Left lung (tissue), 10 donors: ENCODE data around the gene CASP12. TPM values are rescaled to one million over a fixed set of nuclear protein-coding genes. Genes with fewer than 3 reads are reported as not detected.

Experiments used
- ATAC-seq: fragments of 200-7000 bp; cut with Tn5 transposase; one replicate; pipeline ENCODE4 v1.9.1; 2020; ENCODE audit warnings: moderate library complexity
- DNase-seq, 4 donors: peaks; one replicate each; pipeline ENCODE4 v3.0.0-alpha.2; 2013 to 2020
- H3K27ac ChIP-seq, 2 donors: fragments of 200-600 bp; sonication (generic) in 1 of 2; one replicate each; pipeline versions ENCODE4 v1.5.0 to v1.8.0; 2020 to 2021
- H3K27me3 ChIP-seq, 2 donors: fragments of 200-600 bp; sonication (generic) in 1 of 2; one replicate each; pipeline versions ENCODE4 v1.5.0 to v1.8.0; 2020 to 2021
- H3K36me3 ChIP-seq, 2 donors: fragments of 200-600 bp; sonication (generic) in 1 of 2; one replicate each; pipeline versions ENCODE4 v1.5.0 to v1.8.0; 2020 to 2021
- H3K4me1 ChIP-seq, 2 donors: fragments of 200-600 bp; one replicate each; pipeline ENCODE4 v1.8.0; 2021
- H3K4me3 ChIP-seq, 2 donors: fragments of 200-600 bp; sonication (generic) in 1 of 2; one replicate each; pipeline versions ENCODE4 v1.5.0 to v1.8.0; 2020 to 2021; ENCODE audit warnings: mild to moderate bottlenecking in 1 of 2
- H3K9me3 ChIP-seq, 2 donors: fragments of 200-600 bp; sonication (generic) in 1 of 2; one replicate each; pipeline versions ENCODE4 v1.5.0 to v1.8.0; 2020 to 2021
- CTCF ChIP-seq, 2 donors: fragments of 200-600 bp; sonication (generic) in 1 of 2; IDR thresholded peaks; one replicate each; pipeline versions ENCODE4 v1.5.0 to v1.8.0; 2021; ENCODE audit warnings: antibody characterized with exemption in 2 of 2
- intact Hi-C, 2 donors: fragments of 100-400 bp; cut with DNase I; formaldehyde crosslinking; loops; one replicate each; pipeline versions ENCODE4 v1.11.2 to v1.14.2; 2022
- polyA plus RNA-seq, 6 donors: library from polyadenylated mRNA; unstranded; fragments of 120-200 nt; gene quantifications; one replicate each; pipeline ENCODE4 v1.2.1, GENCODE V29; 2013; ENCODE audit not compliant: insufficient read length in 6 of 6
- total RNA-seq, 2 donors: library from RNA; stranded (reverse); fragmentation: NEBNext Ultra II Directional; extraction: Animal tissue kit (Norgen Biotek cat#: 25700); gene quantifications; one replicate each; pipeline ENCODE4 v1.2.1, GENCODE V29; 2021
- donor health status: DM: no; HTN: yes; CAD: no.
- donor health status: DM: no; HTN: no; CAD: no.

CASP12 gene
- total and polyA plus RNA-seq, 8 donors = 0.61 to 1.2 (median 0.97) TPM

- Histone ChIP-seq H3K9me3 (no peaks in the 10 kb centered on the region), H3K36me3 (no peaks in the 10 kb centered on the region), H3K4me3 (no peak overlapping the region), H3K27me3 (no peaks in the 10 kb centered on the region), H3K4me1 (no peaks in the 10 kb centered on the region), H3K27ac (peak overlapping the region; percentile 5 to 10)
- ATAC-seq = no peak
- TF ChIP-seq CTCF (IDR thresholded peaks at IDR 0.05) = no peak
- intact Hi-C loops = no loop called here
- no peak for DNase-seq
These were observed 5.3 kb downstream of the CASP12 start for GRCh38 chr11:104892723-104893511.

- no peak for TF ChIP-seq CTCF (IDR thresholded peaks at IDR 0.05)
- no peak for ATAC-seq
- intact Hi-C loops = no loop called here
- Histone ChIP-seq H3K4me1 (no peaks in the 10 kb centered on the region), H3K27ac (no peak overlapping the region), H3K9me3 (no peaks in the 10 kb centered on the region), H3K27me3 (no peaks in the 10 kb centered on the region), H3K4me3 (no peak overlapping the region), H3K36me3 (no peaks in the 10 kb centered on the region)
- no peak for DNase-seq
These were observed 7.1 kb downstream of the CASP12 start for GRCh38 chr11:104891135-104891534.

GRCh38 chr11:104883342-104883741 is 14.9 kb downstream of the CASP12 start:
- no peak for ATAC-seq
- no peaks in the 10 kb centered on the region for H3K36me3 ChIP-seq
- intact Hi-C loops = no loop called here
- no peaks in the 10 kb centered on the region for H3K27me3 ChIP-seq
- H3K4me3 ChIP-seq = no peak overlapping the region
- no peaks in the 10 kb centered on the region for H3K4me1 ChIP-seq
- DNase-seq = no peak
- TF ChIP-seq CTCF (IDR thresholded peaks at IDR 0.05) = no peak
- H3K27ac ChIP-seq = no peak overlapping the region
- H3K9me3 ChIP-seq = no peaks in the 10 kb centered on the region

GRCh38 chr11:104881117-104881794 is 17.0 kb downstream of the CASP12 start:
- TF ChIP-seq CTCF (IDR thresholded peaks at IDR 0.05) = no peak
- no peak overlapping the region for H3K4me3 ChIP-seq
- no peak overlapping the region for H3K27ac ChIP-seq
- H3K27me3 ChIP-seq = no peaks in the 10 kb centered on the region
- intact Hi-C loops = no loop called here
- H3K4me1 ChIP-seq = no peaks in the 10 kb centered on the region
- no peak for DNase-seq
- no peaks in the 10 kb centered on the region for H3K9me3 ChIP-seq
- no peaks in the 10 kb centered on the region for H3K36me3 ChIP-seq
- ATAC-seq = no peak

GRCh38 chr11:104879514-104880190 is 18.6 kb downstream of the CASP12 start:
- intact Hi-C loops = no loop called here
- H3K4me3 ChIP-seq = no peak overlapping the region
- no peaks in the 10 kb centered on the region for H3K27me3 ChIP-seq
- H3K27ac ChIP-seq = no peak overlapping the region
- no peaks in the 10 kb centered on the region for H3K4me1 ChIP-seq
- H3K9me3 ChIP-seq = no peaks in the 10 kb centered on the region
- ATAC-seq = no peak
- DNase-seq = no peak
- H3K36me3 ChIP-seq = no peaks in the 10 kb centered on the region
- no peak for TF ChIP-seq CTCF (IDR thresholded peaks at IDR 0.05)
